IMR-90 (cell line): Measurements from ENCODE around the gene GLTPD2.

Source experiments
- MAZ ChIP-seq: IDR thresholded peaks from 2 replicates; pipeline ENCODE4 v1.6.1; 2012; ENCODE audit warnings: low read depth, mild to moderate bottlenecking, low read length, improper control_type of control experiment, moderate library complexity, borderline replicate concordance
- TF ChIP-seq, protein P1 (sequence below): conservative IDR thresholded peaks from 2 replicates; pipeline ENCODE4 v1.5.1; 2012; ENCODE audit warnings: mild to moderate bottlenecking, low read depth, low read length, improper control_type of control experiment

- TF ChIP-seq, protein P1, sequence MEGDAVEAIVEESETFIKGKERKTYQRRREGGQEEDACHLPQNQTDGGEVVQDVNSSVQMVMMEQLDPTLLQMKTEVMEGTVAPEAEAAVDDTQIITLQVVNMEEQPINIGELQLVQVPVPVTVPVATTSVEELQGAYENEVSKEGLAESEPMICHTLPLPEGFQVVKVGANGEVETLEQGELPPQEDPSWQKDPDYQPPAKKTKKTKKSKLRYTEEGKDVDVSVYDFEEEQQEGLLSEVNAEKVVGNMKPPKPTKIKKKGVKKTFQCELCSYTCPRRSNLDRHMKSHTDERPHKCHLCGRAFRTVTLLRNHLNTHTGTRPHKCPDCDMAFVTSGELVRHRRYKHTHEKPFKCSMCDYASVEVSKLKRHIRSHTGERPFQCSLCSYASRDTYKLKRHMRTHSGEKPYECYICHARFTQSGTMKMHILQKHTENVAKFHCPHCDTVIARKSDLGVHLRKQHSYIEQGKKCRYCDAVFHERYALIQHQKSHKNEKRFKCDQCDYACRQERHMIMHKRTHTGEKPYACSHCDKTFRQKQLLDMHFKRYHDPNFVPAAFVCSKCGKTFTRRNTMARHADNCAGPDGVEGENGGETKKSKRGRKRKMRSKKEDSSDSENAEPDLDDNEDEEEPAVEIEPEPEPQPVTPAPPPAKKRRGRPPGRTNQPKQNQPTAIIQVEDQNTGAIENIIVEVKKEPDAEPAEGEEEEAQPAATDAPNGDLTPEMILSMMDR = no peak
- no peak for TF ChIP-seq MAZ
Observed at GRCh38 chr17:4815043-4815675, 26.4 kb downstream of the GLTPD2 start.
